Stimulated activated memory B cell treated with anti-CD40 and anti-IgM and Interleukin-4, amounts not matched to agents 10 μg/mL and 1 μg/mL and 100 μg/mL, for 72 hours (primary cell): ENCODE measurements around the gene HS6ST1.

Experiments used
- ATAC-seq: fragments of 150-1000 bp; cut with Tn5 transposase; 2 replicates; pipeline ENCODE4 v1.10.0; 2021
- H3K27ac Mint-ChIP-seq: one replicate; pipeline ENCODE4 v1.8.0; 2022; ENCODE audit warnings: mild to moderate bottlenecking, mixed read lengths
- H3K27me3 Mint-ChIP-seq: one replicate; pipeline ENCODE4 v1.8.0; 2022; ENCODE audit warnings: mixed read lengths
- H3K36me3 Mint-ChIP-seq: one replicate; pipeline ENCODE4 v1.8.0; 2022; ENCODE audit warnings: mixed read lengths
- H3K4me1 Mint-ChIP-seq: one replicate; pipeline ENCODE4 v1.8.0; 2022; ENCODE audit warnings: mixed read lengths
- H3K4me3 Mint-ChIP-seq: one replicate; pipeline ENCODE4 v1.8.0; 2022; ENCODE audit warnings: mild to moderate bottlenecking, moderate library complexity, mixed read lengths
- H3K9me3 Mint-ChIP-seq: one replicate; pipeline ENCODE4 v1.8.0; 2022; ENCODE audit warnings: mixed read lengths

HS6ST1 gene

GRCh38 chr2:128332091-128332634 lies 13.5 kb upstream of the HS6ST1 start:
- H3K9me3 Mint-ChIP-seq = peaks cover 11% of the 10 kb centered on the region
- no peak overlapping the region for H3K4me3 Mint-ChIP-seq
- ATAC-seq = no peak
- no peak overlapping the region for H3K27ac Mint-ChIP-seq
- peaks cover 9% of the 10 kb centered on the region for H3K36me3 Mint-ChIP-seq
- H3K4me1 Mint-ChIP-seq = no peaks in the 10 kb centered on the region
- H3K27me3 Mint-ChIP-seq = no peaks in the 10 kb centered on the region

DNA sequence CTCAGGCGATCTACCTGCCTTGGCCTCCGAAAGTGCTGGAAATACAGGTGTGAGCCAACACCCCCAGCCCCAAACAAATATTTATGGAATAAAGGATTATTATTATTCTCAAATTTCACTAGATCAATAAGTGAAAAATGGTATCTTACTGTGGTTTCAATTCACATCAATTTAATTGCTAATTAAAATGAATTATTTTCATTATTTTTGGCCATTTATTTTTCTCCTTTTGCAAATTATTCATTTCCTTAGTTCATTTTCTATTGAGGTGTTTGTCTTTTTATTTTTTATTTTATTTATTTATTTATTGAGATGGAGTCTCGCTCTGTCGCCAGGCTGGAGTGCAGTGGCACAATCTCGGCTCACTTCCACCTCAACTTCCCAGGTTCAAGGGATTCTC lies 11.9 kb upstream of the HS6ST1 start:
- no peaks in the 10 kb centered on the region for H3K27me3 Mint-ChIP-seq
- no peak for ATAC-seq
- H3K27ac Mint-ChIP-seq = no peak overlapping the region
- no peaks in the 10 kb centered on the region for H3K4me1 Mint-ChIP-seq
- H3K36me3 Mint-ChIP-seq = peaks cover 9% of the 10 kb centered on the region
- peaks cover 8% of the 10 kb centered on the region for H3K9me3 Mint-ChIP-seq
- H3K4me3 Mint-ChIP-seq = no peak overlapping the region

GRCh38 chr2:128329607-128330006 lies 10.9 kb upstream of the HS6ST1 start:
- Mint-ChIP-seq H3K9me3 (peaks cover 8% of the 10 kb centered on the region), H3K4me1 (no peaks in the 10 kb centered on the region), H3K4me3 (no peak overlapping the region), H3K27ac (no peak overlapping the region), H3K36me3 (peaks cover 9% of the 10 kb centered on the region), H3K27me3 (no peaks in the 10 kb centered on the region)
- ATAC-seq = no peak

- no peak for ATAC-seq
- Mint-ChIP-seq H3K27me3 (no peaks in the 10 kb centered on the region), H3K9me3 (peaks cover 8% of the 10 kb centered on the region), H3K4me1 (no peaks in the 10 kb centered on the region), H3K27ac (no peak overlapping the region), H3K36me3 (peaks cover 9% of the 10 kb centered on the region), H3K4me3 (no peak overlapping the region)
These were observed 8.7 kb upstream of the HS6ST1 start for GRCh38 chr2:128327180-128327964.

- H3K27me3 Mint-ChIP-seq = no peaks in the 10 kb centered on the region
- no peaks in the 10 kb centered on the region for H3K9me3 Mint-ChIP-seq
- no peak overlapping the region for H3K27ac Mint-ChIP-seq
- H3K4me3 Mint-ChIP-seq = no peak overlapping the region
- H3K36me3 Mint-ChIP-seq = no peaks in the 10 kb centered on the region
- no peak for ATAC-seq
- H3K4me1 Mint-ChIP-seq = peaks cover 4% of the 10 kb centered on the region
These were observed 7.7 kb upstream of the HS6ST1 start for GRCh38 chr2:128326346-128326745.

DNA sequence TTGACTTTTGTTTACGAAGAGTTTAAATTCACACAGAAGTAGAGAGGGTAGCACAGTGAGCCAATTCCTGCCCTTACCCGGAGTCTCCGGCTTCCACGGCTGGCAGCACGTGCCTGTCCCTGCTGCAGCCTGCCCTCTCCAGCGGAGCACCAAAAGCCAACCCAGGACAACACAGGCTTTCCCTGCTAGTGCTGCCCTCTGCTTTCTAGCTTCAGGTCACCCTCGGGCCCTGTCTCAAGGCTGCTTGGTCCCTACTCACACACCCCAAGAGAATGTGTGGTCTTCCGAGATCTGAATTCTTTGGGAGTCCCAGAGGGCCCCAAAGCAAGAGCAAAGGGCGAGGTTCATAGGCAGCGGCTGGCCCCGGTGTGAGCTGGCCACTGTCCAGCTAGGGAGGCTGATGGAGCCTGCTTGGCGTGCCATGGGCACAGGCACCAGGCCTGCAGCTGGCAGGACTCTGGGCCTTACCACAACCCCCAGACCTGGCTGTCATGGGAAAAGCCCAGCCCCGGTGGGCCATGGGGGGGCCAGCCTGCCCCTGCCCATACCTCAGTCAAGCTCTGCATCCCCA lies 7.0 kb upstream of the HS6ST1 start:
- Mint-ChIP-seq H3K27me3 (peaks cover 3% of the 10 kb centered on the region), H3K36me3 (no peaks in the 10 kb centered on the region), H3K4me1 (peaks cover 11% of the 10 kb centered on the region), H3K9me3 (no peaks in the 10 kb centered on the region), H3K4me3 (no peak overlapping the region), H3K27ac (no peak overlapping the region)
- no peak for ATAC-seq

GRCh38 chr2:128324897-128325410 lies 6.3 kb upstream of the HS6ST1 start:
- Mint-ChIP-seq H3K27ac (no peak overlapping the region), H3K4me3 (no peak overlapping the region), H3K4me1 (peaks cover 16% of the 10 kb centered on the region), H3K9me3 (no peaks in the 10 kb centered on the region), H3K36me3 (no peaks in the 10 kb centered on the region), H3K27me3 (peaks cover 8% of the 10 kb centered on the region)
- ATAC-seq = no peak

DNA sequence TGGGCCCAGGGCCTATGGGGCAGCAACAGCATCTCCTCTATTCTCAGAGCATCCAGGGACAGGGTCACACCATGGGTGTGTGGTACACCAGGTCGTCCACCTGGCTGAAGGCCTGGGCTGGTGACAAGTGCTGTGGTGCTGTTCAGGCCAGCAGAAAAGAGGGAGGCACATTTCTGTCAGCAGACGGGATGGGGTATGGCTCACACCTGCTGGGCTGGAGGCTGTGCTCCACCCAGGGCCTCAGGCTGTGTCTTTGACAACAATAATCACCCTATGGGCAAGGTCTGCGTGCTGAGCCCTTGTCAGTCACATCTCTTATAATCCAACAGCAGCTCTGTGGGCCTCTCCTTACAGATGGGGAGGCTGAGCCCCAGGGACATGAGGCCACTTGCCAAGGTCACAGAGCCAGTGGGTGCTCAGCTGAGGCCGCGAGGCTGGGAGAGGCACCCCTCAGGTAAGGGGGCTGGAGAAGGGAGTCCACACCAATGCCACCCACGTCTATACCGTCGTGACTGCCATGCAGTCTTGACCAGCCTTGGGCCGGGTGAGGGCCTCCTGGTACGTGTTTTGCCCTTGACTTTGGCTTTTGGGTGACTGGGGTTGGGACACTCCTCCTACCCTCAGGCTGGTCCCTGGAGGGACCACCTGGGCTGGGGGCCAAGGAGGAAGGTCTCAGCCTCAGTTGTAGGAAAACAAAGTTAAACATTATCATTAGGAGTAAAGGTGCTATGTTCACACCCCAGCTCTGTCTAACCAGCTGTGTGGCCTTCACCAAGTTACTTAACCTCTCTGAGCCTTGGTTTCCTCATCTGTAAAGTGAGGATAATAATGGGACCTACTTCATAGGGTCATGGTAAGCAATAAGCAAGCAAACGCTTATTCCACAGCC lies 5.6 kb upstream of the HS6ST1 start:
- no peaks in the 10 kb centered on the region for H3K9me3 Mint-ChIP-seq
- no peak overlapping the region for H3K4me3 Mint-ChIP-seq
- H3K36me3 Mint-ChIP-seq = no peaks in the 10 kb centered on the region
- no peak overlapping the region for H3K27ac Mint-ChIP-seq
- H3K4me1 Mint-ChIP-seq = peaks cover 16% of the 10 kb centered on the region
- ATAC-seq = no peak
- H3K27me3 Mint-ChIP-seq = peaks cover 8% of the 10 kb centered on the region

DNA sequence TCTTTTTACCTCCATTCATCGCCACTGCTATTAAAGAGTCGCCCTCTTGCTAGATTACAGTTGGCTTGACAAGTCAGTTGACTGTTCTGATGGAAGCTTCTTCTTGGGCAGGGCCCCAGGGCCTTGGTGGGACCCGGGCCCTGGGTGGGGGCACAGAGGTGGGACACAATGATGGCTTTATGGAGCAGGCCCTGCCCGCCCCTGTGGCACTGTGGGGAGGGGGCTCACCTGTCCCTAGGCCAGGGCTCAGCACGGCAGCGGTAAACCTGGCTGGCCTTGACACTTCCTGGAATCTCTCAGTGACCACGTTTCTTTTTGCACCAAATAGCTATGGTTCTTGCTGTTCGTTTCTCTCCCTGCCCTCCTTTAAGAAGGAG lies 4.9 kb upstream of the HS6ST1 start:
- Mint-ChIP-seq H3K27me3 (peaks cover 8% of the 10 kb centered on the region), H3K4me1 (peaks cover 16% of the 10 kb centered on the region), H3K9me3 (no peaks in the 10 kb centered on the region), H3K4me3 (peak overlapping the region; percentile 38), H3K27ac (no peak overlapping the region), H3K36me3 (no peaks in the 10 kb centered on the region)
- no peak for ATAC-seq

GRCh38 chr2:128322715-128323554 lies 4.3 kb upstream of the HS6ST1 start:
- Mint-ChIP-seq H3K4me1 (peaks cover 16% of the 10 kb centered on the region), H3K27ac (no peak overlapping the region), H3K36me3 (no peaks in the 10 kb centered on the region), H3K4me3 (peak overlapping the region; percentile 38), H3K9me3 (no peaks in the 10 kb centered on the region), H3K27me3 (peaks cover 8% of the 10 kb centered on the region)
- ATAC-seq = no peak

GRCh38 chr2:128321784-128322714 lies 3.4 kb upstream of the HS6ST1 start:
- Mint-ChIP-seq H3K4me1 (peaks cover 23% of the 10 kb centered on the region), H3K36me3 (no peaks in the 10 kb centered on the region), H3K4me3 (peak overlapping the region; percentile 75), H3K9me3 (no peaks in the 10 kb centered on the region), H3K27ac (no peak overlapping the region), H3K27me3 (peaks cover 8% of the 10 kb centered on the region)
- peak; percentile 63 for ATAC-seq

GRCh38 chr2:128320906-128321771 lies 2.5 kb upstream of the HS6ST1 start:
- H3K36me3 Mint-ChIP-seq = no peaks in the 10 kb centered on the region
- peak overlapping the region; percentile 75 for H3K4me3 Mint-ChIP-seq
- no peaks in the 10 kb centered on the region for H3K9me3 Mint-ChIP-seq
- H3K27ac Mint-ChIP-seq = peak overlapping the region; percentile 23
- H3K4me1 Mint-ChIP-seq = peaks cover 31% of the 10 kb centered on the region
- H3K27me3 Mint-ChIP-seq = peaks cover 8% of the 10 kb centered on the region
- no peak for ATAC-seq
